HG02759 (cell line): Measurements from ENCODE around the gene FADS3.

Source experiments
- ATAC-seq: cut with Tn5 transposase; IDR thresholded peaks from one replicate; pipeline ENCODE4 v1.9.1; 2021; ENCODE audit warnings: mild to moderate bottlenecking, moderate library complexity; ENCODE audit not compliant: unreplicated experiment

The FADS3 gene

DNA sequence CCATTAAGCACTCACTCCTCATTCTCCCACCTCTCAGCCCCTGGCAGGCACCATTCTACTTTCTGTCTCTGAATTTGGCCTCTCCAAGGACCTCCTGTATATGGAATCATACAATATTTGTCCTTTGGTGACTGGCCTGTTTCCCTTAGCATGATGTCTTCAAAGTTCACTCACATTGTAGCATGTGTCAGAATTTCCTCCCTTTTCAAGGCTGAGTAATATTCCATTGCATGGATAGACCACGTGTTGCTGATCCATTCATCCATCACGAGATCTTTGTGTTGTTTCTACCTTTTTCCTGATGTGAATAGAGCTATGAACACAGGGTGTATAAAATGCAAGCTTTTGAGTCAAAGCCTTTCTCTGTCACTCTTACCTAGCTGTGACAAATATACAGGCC is 51.6 kb downstream of the FADS3 start:
- no peak for ATAC-seq

DNA sequence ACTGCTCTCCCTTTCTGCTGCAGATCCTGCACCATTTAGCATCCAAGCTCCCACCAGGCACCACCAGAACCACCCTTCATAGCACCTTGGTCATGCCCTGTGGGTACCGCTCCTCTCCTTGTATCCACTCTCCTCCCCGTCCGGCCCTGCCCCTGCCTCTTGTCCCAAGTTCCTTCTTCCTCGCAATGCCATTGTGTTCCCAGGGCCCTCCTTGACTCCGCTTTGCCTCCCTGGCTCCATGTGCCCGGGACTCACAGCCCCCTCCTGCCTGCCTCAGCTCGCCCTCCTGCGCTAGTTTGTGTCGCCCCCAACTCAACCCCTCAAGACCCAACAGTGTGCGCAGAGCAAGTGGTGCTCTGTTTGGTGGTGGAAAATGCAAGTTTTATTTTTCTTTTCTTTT is 52.4 kb downstream of the FADS3 start:
- no peak for ATAC-seq

- no peak for ATAC-seq
Measured at GRCh38 chr11:61838501-61838900, 52.8 kb downstream of the FADS3 start.

GRCh38 chr11:61837411-61838005 is 53.8 kb downstream of the FADS3 start:
- ATAC-seq: no peak

- ATAC-seq: no peak
Measured at GRCh38 chr11:61836193-61836592, 55.2 kb downstream of the FADS3 start.

DNA sequence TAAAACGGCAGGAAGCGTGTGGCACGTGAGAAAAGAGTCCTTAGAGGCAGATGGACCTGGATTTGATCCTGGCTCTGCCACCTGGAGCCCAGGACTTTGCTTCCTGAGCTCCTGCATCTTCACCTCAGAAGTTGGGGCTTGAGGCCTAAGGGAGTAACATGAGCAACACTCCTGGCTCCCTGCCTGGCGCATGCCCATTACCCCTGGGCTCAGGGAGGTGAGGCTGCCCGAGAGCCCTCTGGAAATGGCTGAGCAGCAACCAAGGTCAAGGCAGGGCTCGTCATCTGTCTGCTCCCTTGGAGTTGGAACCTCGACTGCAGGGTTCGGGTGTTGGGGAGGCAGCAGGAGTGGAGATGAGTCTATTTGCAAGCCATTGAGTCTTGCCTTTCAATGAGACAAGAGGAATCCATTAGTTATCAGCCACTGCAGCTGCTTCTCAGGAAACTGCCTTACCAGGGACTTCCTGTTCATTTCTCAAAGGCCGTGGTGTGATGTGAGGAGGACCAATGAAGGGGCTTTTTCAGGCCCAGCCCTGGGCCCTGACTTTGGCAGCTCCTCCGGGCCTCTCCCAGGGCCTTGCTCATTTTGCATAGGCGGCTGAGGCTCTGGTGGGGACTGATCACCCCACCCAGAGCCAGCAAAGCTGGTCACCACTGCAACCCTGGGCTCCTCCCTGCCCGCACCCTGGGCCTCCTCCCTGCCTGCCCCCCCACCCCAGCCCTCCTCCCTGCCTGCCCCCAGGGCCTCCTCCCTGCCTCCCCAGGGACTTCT is 56.9 kb downstream of the FADS3 start:
- ATAC-seq: peak; percentile 97

DNA sequence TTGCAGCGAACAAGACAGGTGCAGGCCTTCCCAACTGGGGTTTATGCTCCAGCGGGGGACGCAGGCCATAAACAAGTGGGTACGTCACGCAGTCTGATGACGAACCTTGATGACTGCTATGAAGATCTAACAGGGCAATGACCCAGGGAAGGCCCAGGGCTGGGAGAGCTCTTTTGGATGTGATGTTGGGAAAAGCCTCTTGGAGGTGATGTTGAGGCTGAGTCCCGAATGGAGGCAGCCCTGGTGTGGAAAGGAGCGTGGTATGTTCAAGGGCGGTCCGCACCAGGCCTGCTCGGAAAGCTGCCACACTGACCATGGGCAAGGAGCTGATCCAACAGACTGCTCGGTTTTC is 57.4 kb downstream of the FADS3 start:
- ATAC-seq: no peak

- no peak for ATAC-seq
Measured at GRCh38 chr11:61833471-61833870, 57.9 kb downstream of the FADS3 start.

DNA sequence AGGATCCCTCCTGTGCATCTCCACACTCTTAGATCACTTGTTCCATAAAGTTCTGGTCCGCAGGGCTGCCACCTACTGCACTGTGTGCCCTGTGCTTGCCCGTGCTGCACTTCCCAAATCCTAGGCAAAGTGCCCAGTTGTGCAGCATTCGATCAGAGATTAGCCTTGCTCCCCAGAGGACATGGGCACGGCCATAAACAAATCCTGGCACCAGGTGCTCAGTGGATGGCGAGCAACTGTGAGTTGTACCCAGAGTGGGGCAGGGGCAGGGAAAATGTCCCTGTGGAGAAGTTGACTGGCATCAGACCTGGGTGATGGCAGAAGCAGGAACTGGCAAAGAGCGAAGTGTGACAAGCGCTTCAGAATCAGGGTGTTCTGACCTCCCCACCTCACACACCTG is 58.6 kb downstream of the FADS3 start:
- no peak for ATAC-seq

DNA sequence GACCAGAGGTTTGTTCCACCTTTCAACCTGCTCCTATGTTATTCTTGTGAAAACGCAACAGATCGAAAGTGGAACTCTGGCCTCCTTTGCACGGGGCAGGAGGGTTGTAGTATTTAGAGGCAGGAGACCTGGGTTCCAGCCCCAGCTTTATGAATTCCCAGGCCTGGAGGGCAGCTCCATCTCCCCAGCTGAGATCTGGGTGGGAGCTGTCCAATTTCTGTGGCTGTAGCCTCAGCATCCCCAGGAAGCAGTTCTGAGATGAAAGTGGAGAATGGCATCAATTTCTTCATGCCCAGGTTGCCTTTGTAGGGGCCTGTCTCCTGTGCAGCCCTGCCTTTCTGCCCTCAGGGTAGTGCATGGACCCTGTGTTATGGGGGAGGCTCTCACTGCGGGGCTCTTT is 59.1 kb downstream of the FADS3 start:
- no peak for ATAC-seq

DNA sequence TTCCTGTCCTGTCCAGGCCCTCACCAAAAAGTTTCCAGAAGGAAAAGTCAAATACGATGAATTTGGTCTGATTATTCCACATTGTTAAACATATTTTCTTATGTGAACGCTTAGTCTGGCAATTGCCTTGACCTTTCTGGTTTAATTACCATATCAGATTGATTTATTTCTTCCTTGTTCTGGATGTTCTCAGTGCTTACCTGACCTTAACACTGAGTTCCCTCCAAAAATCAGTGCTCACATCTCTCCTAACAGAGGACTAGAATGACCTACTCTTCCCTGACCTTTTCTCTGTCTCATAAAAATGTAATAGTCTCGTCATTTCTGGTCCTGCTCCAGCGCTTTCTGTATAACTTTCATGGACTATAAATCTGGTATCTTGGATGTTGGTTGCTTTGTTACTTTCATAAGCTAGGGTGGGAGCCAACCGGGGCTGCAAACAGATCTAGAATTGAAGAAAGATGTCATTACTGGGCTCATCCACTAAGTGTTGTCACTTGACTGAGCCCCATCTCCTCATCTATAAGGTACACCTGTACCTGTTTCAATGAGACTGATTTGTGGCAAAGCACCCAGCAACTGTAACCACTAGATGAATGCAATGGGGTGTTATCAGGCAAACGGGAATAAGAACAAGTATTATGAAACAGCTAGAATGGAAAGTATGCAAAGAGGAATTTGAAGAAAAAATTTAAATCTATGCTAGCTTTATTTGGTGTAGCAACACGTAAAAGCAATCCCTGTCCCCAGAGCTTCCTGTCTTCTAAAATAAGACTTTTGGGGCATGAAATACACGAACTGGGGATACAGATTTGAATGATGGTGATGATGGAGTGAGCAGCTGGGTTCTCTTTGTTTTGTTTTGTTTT is 60.9 kb downstream of the FADS3 start:
- no peak for ATAC-seq

DNA sequence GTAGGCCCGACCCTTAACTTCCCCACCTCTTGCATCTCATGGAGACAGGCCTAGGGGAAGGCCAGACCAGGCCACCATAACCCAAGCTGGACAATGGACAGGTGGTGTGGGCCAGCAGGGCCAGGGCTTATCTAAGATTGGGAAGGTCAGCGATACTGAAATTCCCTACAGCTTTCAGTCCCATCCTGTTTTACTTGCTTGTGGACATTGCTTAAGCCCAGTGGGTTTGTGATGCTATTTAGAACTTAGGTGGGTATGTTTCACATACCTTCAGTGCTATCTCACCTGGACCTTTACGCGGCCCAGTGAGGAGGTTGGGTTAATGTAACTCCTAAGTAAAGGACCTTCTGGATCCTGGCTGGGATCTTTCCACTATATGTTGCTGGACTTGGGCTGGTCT is 61.5 kb downstream of the FADS3 start:
- no peak for ATAC-seq

DNA sequence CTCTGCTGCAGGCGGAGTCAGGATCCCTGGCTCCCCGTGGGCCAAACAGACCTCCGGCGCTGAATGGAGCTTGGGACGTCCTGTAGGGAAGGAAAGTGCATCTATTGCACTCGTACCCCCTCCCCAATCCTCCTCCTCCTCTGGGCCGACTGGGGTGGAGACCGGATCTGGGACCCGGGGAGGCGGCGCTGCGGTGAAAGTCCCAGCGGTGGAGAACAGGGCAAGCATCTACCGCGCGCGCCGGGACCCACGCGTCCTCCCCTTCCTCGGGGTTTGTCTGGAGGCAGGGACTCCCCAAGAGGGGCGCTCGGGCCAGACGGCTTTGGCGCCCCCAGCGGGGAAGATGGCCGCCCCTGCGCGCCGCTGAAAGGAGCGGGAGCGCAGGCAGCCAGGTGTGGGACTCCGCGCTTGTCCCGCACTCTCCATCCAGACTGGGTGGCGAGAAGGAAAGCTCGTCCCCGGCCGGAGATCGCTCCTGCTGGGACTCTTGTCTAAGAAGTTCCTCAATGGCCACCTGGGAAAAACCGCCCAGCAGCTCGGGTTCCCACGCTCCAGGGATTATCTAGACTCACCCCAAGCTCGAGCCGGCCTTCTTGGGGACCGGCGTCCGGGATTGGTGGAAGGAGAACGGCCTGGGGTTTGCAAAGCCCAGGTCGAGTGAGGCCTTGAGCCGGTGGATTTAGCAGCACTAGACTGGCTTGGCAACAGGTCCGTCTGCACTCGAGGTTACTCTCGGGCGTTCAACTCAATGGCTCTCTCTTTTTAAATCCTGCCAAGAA is 62.5 kb downstream of the FADS3 start:
- no peak for ATAC-seq

DNA sequence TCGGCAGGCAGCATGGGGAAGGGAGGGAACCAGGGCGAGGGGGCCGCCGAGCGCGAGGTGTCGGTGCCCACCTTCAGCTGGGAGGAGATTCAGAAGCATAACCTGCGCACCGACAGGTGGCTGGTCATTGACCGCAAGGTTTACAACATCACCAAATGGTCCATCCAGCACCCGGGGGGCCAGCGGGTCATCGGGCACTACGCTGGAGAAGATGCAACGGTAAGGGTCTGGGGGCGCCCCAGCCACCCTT is 63.0 kb downstream of the FADS3 start:
- ATAC-seq: no peak

GRCh38 chr11:61827571-61828378 is 63.6 kb downstream of the FADS3 start, which contains the start of gene FADS2:
TSS of gene FADS2 (plus strand) at chr11:61828300. CDS start at chr11:61828391, 91 bp downstream.
- ATAC-seq: peak; percentile 75

DNA sequence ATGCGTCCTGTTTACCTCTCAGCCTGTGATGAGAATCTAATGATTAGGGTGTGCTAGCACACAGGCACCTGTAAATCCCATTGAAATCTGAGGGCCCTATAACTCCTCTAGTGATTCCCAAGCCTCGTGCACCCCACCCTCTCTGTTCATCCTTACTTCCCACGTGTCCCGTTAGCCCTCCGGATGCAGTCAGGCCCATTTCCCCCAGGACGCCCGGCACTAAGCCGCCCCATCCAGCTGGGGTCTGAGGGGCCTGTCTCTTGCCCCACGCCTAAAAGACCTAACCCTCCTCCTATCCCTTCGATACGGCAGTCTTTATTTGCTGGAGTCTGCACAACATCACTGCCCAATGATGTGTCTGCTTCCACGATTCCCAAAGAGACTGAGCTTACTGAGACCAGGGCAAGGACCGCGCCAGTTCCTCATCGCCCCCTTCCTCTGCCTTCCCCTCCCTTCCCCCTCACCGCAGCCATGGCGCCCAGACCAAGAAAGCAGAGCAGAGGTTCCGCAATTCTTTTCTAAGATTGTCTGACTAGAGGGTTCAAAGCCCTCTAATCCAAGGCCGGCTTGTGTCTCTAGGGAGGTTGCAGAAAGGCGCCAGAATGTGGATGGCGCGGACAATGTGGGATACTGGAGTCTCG is 64.3 kb downstream of the FADS3 start:
- peak; percentile 1 for ATAC-seq
